Vagina (tissue), 2 donors: Measurements from ENCODE around the gene PCDH1.

Experiments used
- POLR2AphosphoS5 ChIP-seq, 2 donors: sonication (generic); formaldehyde crosslinking; IDR thresholded peaks; one replicate each; pipeline ENCODE4 v1.9.0; 2017; ENCODE audit warnings: antibody characterized with exemption in 2 of 2, mild to moderate bottlenecking in 2 of 2, low read depth in 1 of 2; ENCODE audit not compliant: insufficient read depth in 1 of 2
- TF ChIP-seq, protein P1 (sequence below), 3 experiments: fragments of 450-650 bp in 2 of 3; fragments of 200-600 bp in 1 of 3; sonication (generic) in 1 of 3; IDR thresholded peaks; one replicate each; pipeline ENCODE4 v1.5.1; 2017 to 2019; ENCODE audit warnings: antibody characterized with exemption in 3 of 3, mild to moderate bottlenecking in 2 of 3, moderate library complexity in 2 of 3

DNA sequence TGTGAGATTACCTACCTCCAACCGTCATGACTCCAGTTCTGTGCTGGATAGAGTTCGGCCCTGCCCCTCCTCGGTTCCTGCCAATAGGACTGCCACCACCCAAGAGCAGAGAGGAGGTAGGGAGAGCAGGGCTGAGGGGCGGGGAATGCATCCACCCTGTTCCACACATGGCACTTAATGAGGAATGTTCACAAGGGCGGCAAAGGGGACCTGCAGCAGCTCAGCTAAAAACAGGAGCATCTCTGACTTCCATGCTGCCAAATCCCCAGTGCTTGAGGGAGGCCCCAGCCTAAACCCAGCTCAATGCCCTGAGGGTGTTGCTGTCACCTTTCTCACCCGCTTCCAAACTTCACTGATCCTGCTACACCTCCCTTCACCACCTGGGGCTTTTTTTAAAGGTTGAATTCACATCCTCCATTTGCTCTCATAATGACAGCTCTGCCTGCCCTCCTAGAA lies 37.7 kb upstream of the PCDH1 start:
- TF ChIP-seq, protein P1, sequence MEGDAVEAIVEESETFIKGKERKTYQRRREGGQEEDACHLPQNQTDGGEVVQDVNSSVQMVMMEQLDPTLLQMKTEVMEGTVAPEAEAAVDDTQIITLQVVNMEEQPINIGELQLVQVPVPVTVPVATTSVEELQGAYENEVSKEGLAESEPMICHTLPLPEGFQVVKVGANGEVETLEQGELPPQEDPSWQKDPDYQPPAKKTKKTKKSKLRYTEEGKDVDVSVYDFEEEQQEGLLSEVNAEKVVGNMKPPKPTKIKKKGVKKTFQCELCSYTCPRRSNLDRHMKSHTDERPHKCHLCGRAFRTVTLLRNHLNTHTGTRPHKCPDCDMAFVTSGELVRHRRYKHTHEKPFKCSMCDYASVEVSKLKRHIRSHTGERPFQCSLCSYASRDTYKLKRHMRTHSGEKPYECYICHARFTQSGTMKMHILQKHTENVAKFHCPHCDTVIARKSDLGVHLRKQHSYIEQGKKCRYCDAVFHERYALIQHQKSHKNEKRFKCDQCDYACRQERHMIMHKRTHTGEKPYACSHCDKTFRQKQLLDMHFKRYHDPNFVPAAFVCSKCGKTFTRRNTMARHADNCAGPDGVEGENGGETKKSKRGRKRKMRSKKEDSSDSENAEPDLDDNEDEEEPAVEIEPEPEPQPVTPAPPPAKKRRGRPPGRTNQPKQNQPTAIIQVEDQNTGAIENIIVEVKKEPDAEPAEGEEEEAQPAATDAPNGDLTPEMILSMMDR (IDR thresholded peaks at IDR 0.05): no peak
- no peak for TF ChIP-seq POLR2AphosphoS5 (IDR thresholded peaks at IDR 0.05; ENCODE audit: insufficient read depth in 1 of 2, low read depth in 1 of 2)
